Mesendoderm (in vitro differentiated cells): ENCODE results near the gene NAXE.

Source experiments
- DNase-seq: peaks from one replicate; pipeline ENCODE4 v3.0.0; 2013
- H2AK5ac ChIP-seq: 2 replicates; pipeline ENCODE4 v1.6.1; 2013; ENCODE audit warnings: low read length, inconsistent platforms
- H2BK120ac ChIP-seq: 2 replicates; pipeline ENCODE4 v1.6.1; 2013; ENCODE audit warnings: low read depth, mild to moderate bottlenecking, low read length, moderate library complexity, mixed read lengths
- H2BK15ac ChIP-seq: replicated peaks from 2 replicates; pipeline ENCODE4 v1.6.1; 2013; ENCODE audit warnings: low read depth, mild to moderate bottlenecking, moderate library complexity
- H2BK5ac ChIP-seq: 2 replicates; pipeline ENCODE4 v1.6.1; 2013; ENCODE audit warnings: low read length, inconsistent platforms
- H3K18ac ChIP-seq: 2 replicates; pipeline ENCODE4 v1.6.1; 2013; ENCODE audit warnings: mild to moderate bottlenecking, low read length, mixed read lengths
- H3K23ac ChIP-seq: one replicate; pipeline ENCODE4 v1.6.1; 2013; ENCODE audit warnings: low read length
- H3K27ac ChIP-seq: 2 replicates; pipeline ENCODE4 v1.5.1; 2013; ENCODE audit warnings: low read depth, mild to moderate bottlenecking, inconsistent platforms, low read length, moderate library complexity
- H3K27me3 ChIP-seq: 2 replicates; pipeline ENCODE4 v1.6.1; 2013; ENCODE audit warnings: low read length, control low read depth, mild to moderate bottlenecking, inconsistent platforms; ENCODE audit not compliant: insufficient read depth, poor library complexity
- H3K36me3 ChIP-seq: 2 replicates; pipeline ENCODE4 v1.6.1; 2013; ENCODE audit warnings: low read length, inconsistent platforms; ENCODE audit not compliant: control insufficient read depth, insufficient read depth
- H3K4ac ChIP-seq: one replicate; pipeline ENCODE4 v1.6.1; 2013; ENCODE audit warnings: low read depth, mild to moderate bottlenecking, low read length, moderate library complexity
- H3K4me1 ChIP-seq: 2 replicates; pipeline ENCODE4 v1.6.1; 2013; ENCODE audit warnings: low read depth, low read length, inconsistent platforms; ENCODE audit not compliant: control insufficient read depth
- H3K4me2 ChIP-seq: 2 replicates; pipeline ENCODE4 v1.6.1; 2013; ENCODE audit warnings: low read length
- H3K4me3 ChIP-seq: 2 replicates; pipeline ENCODE4 v1.5.1; 2013; ENCODE audit warnings: mild to moderate bottlenecking, low read length
- H3K56ac ChIP-seq: one replicate; pipeline ENCODE4 v1.6.1; 2013; ENCODE audit warnings: low read length
- H3K79me1 ChIP-seq: 2 replicates; pipeline ENCODE4 v1.6.1; 2013; ENCODE audit warnings: low read length, inconsistent platforms
- H3K79me2 ChIP-seq: 2 replicates; pipeline ENCODE4 v1.6.1; 2013; ENCODE audit warnings: mild to moderate bottlenecking, low read length; ENCODE audit not compliant: control insufficient read depth, insufficient read depth
- H3K9ac ChIP-seq: 2 replicates; pipeline ENCODE4 v1.6.1; 2013; ENCODE audit warnings: low read length, inconsistent platforms
- H4K5ac ChIP-seq: one replicate; pipeline ENCODE4 v1.6.1; 2013; ENCODE audit warnings: low read length
- H4K8ac ChIP-seq: one replicate; pipeline ENCODE4 v1.6.1; 2013; ENCODE audit warnings: low read depth, mild to moderate bottlenecking, control low read depth, low read length, moderate library complexity
- WGBS: extraction: QIAGEN DNeasy Blood & Tissue Kit; methylation state at CpG from one replicate; pipeline ENCODE4 v1.1.7; 2013; ENCODE audit warnings: low lambda C conversion rate, missing lambda C conversion rate; ENCODE audit not compliant: insufficient coverage; ENCODE audit errors: extremely low coverage; 5-methylcytosine and 5-hydroxymethylcytosine counted together

The NAXE gene

DNA sequence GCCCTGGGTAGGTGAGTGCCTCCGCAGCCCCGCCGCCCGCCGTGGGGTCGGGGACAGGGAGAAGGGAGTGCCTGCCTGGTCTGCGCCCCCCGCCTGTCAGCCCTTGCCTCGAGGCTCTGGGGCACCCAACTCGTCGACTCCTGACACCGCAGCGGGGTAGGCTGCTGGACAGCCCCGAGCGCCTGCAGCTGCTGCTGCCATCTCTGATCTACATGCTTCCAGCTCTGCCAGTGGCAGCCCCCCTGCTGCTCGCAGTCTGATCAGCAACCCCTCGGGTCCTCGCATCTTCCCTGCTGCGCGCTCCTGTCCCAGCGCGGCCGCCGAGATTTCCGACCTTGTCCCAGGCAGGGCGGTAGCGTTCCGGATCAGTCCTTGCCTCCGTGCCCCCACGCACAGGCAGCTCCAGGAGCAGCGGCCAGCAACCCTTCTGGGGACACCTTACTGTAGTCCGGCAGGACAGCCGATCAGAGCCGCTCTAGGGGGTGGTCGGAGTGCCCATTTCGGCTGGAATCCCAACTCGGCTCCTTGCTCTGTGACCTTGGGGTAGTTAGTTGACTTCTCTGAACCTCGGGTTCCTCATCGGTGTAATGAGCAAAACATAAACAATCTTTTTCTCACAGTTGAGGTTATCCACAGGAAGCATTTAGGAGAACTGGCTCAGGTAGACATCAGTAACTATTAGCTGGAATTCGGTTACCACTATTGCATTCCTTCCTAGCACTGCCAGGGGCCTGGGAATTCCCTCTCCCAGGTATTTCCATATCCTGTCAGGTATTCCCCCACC lies 50.9 kb downstream of the NAXE start:
- no CpG with 5 or more reads among the region's 40 CpGs for WGBS

GRCh38 chr1:156643049-156643777 lies 51.6 kb downstream of the NAXE start:
- Histone ChIP-seq H3K4me1 (peaks cover 3% of the 10 kb centered on the region), H3K56ac (no peak overlapping the region), H3K23ac (no peak overlapping the region), H4K8ac (no peak overlapping the region), H3K27ac (no peak overlapping the region), H2AK5ac (no peak overlapping the region), H3K18ac (no peak overlapping the region), H2BK5ac (no peak overlapping the region), H3K79me1 (no peaks in the 10 kb centered on the region), H2BK15ac (no peak overlapping the region), H3K36me3 (no peaks in the 10 kb centered on the region), H3K79me2 (no peaks in the 10 kb centered on the region), H3K27me3 (peaks cover 46% of the 10 kb centered on the region), H3K9ac (no peak overlapping the region), H3K4me2 (no peak overlapping the region), H3K4me3 (no peak overlapping the region), H4K5ac (no peak overlapping the region), H3K4ac (no peak overlapping the region), H2BK120ac (no peak overlapping the region)
- WGBS: no CpG with 5 or more reads among the region's 7 CpGs
- DNase-seq: peak; percentile 37

More for the DNA sequence above, 50.9 kb downstream of the NAXE start:
- no peak overlapping the region for H3K18ac ChIP-seq
- peak; percentile 52 for DNase-seq
- H3K36me3 ChIP-seq: no peaks in the 10 kb centered on the region
- peak overlapping the region; percentile 34 for H3K9ac ChIP-seq
- H3K27ac ChIP-seq: no peak overlapping the region
- no peak overlapping the region for H2AK5ac ChIP-seq
- H3K4me2 ChIP-seq: peak overlapping the region; percentile 42
- H3K23ac ChIP-seq: no peak overlapping the region
- no peak overlapping the region for H2BK120ac ChIP-seq
- H3K4me3 ChIP-seq: no peak overlapping the region
- H3K79me1 ChIP-seq: no peaks in the 10 kb centered on the region
- H3K56ac ChIP-seq: peak overlapping the region; percentile 39
- H4K8ac ChIP-seq: no peak overlapping the region
- no peak overlapping the region for H2BK5ac ChIP-seq
- no peak overlapping the region for H2BK15ac ChIP-seq
- H3K4ac ChIP-seq: no peak overlapping the region
- no peaks in the 10 kb centered on the region for H3K79me2 ChIP-seq
- H3K27me3 ChIP-seq: peaks cover 41% of the 10 kb centered on the region
- H3K4me1 ChIP-seq: peaks cover 3% of the 10 kb centered on the region
- no peak overlapping the region for H4K5ac ChIP-seq

- no peak overlapping the region for H3K56ac ChIP-seq
- no peak overlapping the region for H2BK120ac ChIP-seq
- H4K5ac ChIP-seq: no peak overlapping the region
- H3K4me2 ChIP-seq: no peak overlapping the region
- peaks cover 47% of the 10 kb centered on the region for H3K27me3 ChIP-seq
- H3K23ac ChIP-seq: no peak overlapping the region
- H3K79me2 ChIP-seq: no peaks in the 10 kb centered on the region
- no peak overlapping the region for H3K27ac ChIP-seq
- H3K4me1 ChIP-seq: peaks cover 3% of the 10 kb centered on the region
- no peak overlapping the region for H3K18ac ChIP-seq
- H2AK5ac ChIP-seq: no peak overlapping the region
- no CpG with 5 or more reads among the region's 7 CpGs for WGBS
- no peak for DNase-seq
- no peak overlapping the region for H2BK5ac ChIP-seq
- H3K4ac ChIP-seq: no peak overlapping the region
- no peak overlapping the region for H3K9ac ChIP-seq
- no peak overlapping the region for H3K4me3 ChIP-seq
- no peaks in the 10 kb centered on the region for H3K79me1 ChIP-seq
- H2BK15ac ChIP-seq: no peak overlapping the region
- no peaks in the 10 kb centered on the region for H3K36me3 ChIP-seq
- no peak overlapping the region for H4K8ac ChIP-seq
Observed at GRCh38 chr1:156643778-156644092, 52.2 kb downstream of the NAXE start.
